GM19328 (cell line): Measurements from ENCODE around the gene ITPR3.
"Not testable (repeated sequence)": the region's sequence is repeated elsewhere in the genome, so short reads cannot be mapped to it uniquely, and the experiment has no call there.

Experiments used
- ATAC-seq: cut with Tn5 transposase; IDR thresholded peaks from one replicate; pipeline ENCODE4 v1.9.1; 2021; ENCODE audit warnings: mild to moderate bottlenecking, moderate library complexity; ENCODE audit not compliant: unreplicated experiment

Gene ITPR3

GRCh38 chr6:33590531-33591198, 30.5 kb upstream of the ITPR3 start:
- no peak for ATAC-seq

GRCh38 chr6:33591424-33592032, 29.6 kb upstream of the ITPR3 start:
- ATAC-seq: no peak

GRCh38 chr6:33592280-33592594, 28.9 kb upstream of the ITPR3 start:
- no peak for ATAC-seq

GRCh38 chr6:33592595-33593413, 28.3 kb upstream of the ITPR3 start:
- no peak for ATAC-seq

GRCh38 chr6:33593414-33593727, 27.8 kb upstream of the ITPR3 start:
- no peak for ATAC-seq

- ATAC-seq: no peak
Measured at GRCh38 chr6:33595001-33595846, 25.9 kb upstream of the ITPR3 start.

GRCh38 chr6:33596894-33597293, 24.2 kb upstream of the ITPR3 start:
- not testable (repeated sequence) for ATAC-seq

GRCh38 chr6:33597551-33598322, 23.4 kb upstream of the ITPR3 start:
- ATAC-seq: no peak

GRCh38 chr6:33599413-33599938, 21.6 kb upstream of the ITPR3 start:
- no peak for ATAC-seq

GRCh38 chr6:33600761-33601160, 20.4 kb upstream of the ITPR3 start:
- no peak for ATAC-seq

- ATAC-seq: no peak
Measured at GRCh38 chr6:33602180-33602579, 18.9 kb upstream of the ITPR3 start.

- no peak for ATAC-seq
Measured at GRCh38 chr6:33604941-33605854, 15.9 kb upstream of the ITPR3 start.

- no peak for ATAC-seq
Measured at GRCh38 chr6:33606642-33607041, 14.5 kb upstream of the ITPR3 start.

- ATAC-seq: no peak
Measured at GRCh38 chr6:33607126-33607783, 13.9 kb upstream of the ITPR3 start.

GRCh38 chr6:33607784-33608161, 13.3 kb upstream of the ITPR3 start:
- no peak for ATAC-seq

GRCh38 chr6:33609019-33609418, 12.1 kb upstream of the ITPR3 start:
- no peak for ATAC-seq

- ATAC-seq: no peak
Measured at GRCh38 chr6:33609528-33609927, 11.6 kb upstream of the ITPR3 start.

- no peak for ATAC-seq
Measured at GRCh38 chr6:33610067-33610466, 11.1 kb upstream of the ITPR3 start.
